Measurements from ENCODE around the gene AOX1. TPM values are rescaled to one million over a fixed set of nuclear protein-coding genes. Genes with fewer than 3 reads are reported as not detected.

Gene AOX1
- total RNA-seq, 2 experiments from 2014 or later = 0.45 to 0.79 TPM

- CTCF ChIA-PET = interaction anchor here (0.6 to 1.2 kb wide), 5 partner anchors 9 to 224 kb away, joined by 3 to 5 read pairs (median 3); partner anchors contain the start of gene BZW1
- H3K9me3 Mint-ChIP-seq = no peaks in the 10 kb centered on the region
- H3K4me1 Mint-ChIP-seq (ENCODE audit: low read depth) = peaks cover 7% of the 10 kb centered on the region
- no peak overlapping the region for H3K4me3 Mint-ChIP-seq
- intact Hi-C loops (cut with micrococcal nuclease) = no loop called here
- peaks cover 3% of the 10 kb centered on the region for H3K27me3 Mint-ChIP-seq (ENCODE audit: low read depth)
- no peak for DNase-seq
- H3K27ac Mint-ChIP-seq = no peak overlapping the region
- no peaks in the 10 kb centered on the region for H3K36me3 Mint-ChIP-seq (ENCODE audit: low read depth)
Measured at GRCh38 chr2:200588076-200588678, 2.4 kb downstream of the AOX1 start.

- H3K4me3 Mint-ChIP-seq = no peak overlapping the region
- no peaks in the 10 kb centered on the region for H3K27me3 Mint-ChIP-seq (ENCODE audit: low read depth)
- no peaks in the 10 kb centered on the region for H3K9me3 Mint-ChIP-seq
Measured at GRCh38 chr2:200590090-200590489, 4.3 kb downstream of the AOX1 start.

GRCh38 chr2:200591308-200591707, 5.5 kb downstream of the AOX1 start:
- CTCF ChIA-PET = no interaction called here
- H3K27me3 Mint-ChIP-seq (ENCODE audit: low read depth) = no peaks in the 10 kb centered on the region
- intact Hi-C loops (cut with micrococcal nuclease) = no loop called here

More at GRCh38 chr2:200590090-200590489, 4.3 kb downstream of the AOX1 start:
- CTCF ChIA-PET = no interaction called here
- no peak for DNase-seq
- Mint-ChIP-seq H3K27ac (no peak overlapping the region), H3K4me1 (ENCODE audit: low read depth) (peaks cover 7% of the 10 kb centered on the region), H3K36me3 (ENCODE audit: low read depth) (no peaks in the 10 kb centered on the region)
- intact Hi-C loops (cut with micrococcal nuclease) = no loop called here

GRCh38 chr2:200592406-200593075, 6.7 kb downstream of the AOX1 start:
- DNase-seq = peak; percentile 22
- H3K36me3 Mint-ChIP-seq (ENCODE audit: low read depth) = no peaks in the 10 kb centered on the region
- no peaks in the 10 kb centered on the region for H3K4me1 Mint-ChIP-seq (ENCODE audit: low read depth)
- intact Hi-C loops (cut with micrococcal nuclease) = no loop called here
- CTCF ChIA-PET = no interaction called here
- H3K27ac Mint-ChIP-seq = no peak overlapping the region
- H3K4me3 Mint-ChIP-seq = no peak overlapping the region
- H3K9me3 Mint-ChIP-seq = no peaks in the 10 kb centered on the region
- peaks cover 2% of the 10 kb centered on the region for H3K27me3 Mint-ChIP-seq (ENCODE audit: low read depth)

More at GRCh38 chr2:200591308-200591707, 5.5 kb downstream of the AOX1 start:
- no peak overlapping the region for H3K4me3 Mint-ChIP-seq
- no peak overlapping the region for H3K27ac Mint-ChIP-seq
- no peaks in the 10 kb centered on the region for H3K9me3 Mint-ChIP-seq
- DNase-seq = no peak
- H3K36me3 Mint-ChIP-seq (ENCODE audit: low read depth) = no peaks in the 10 kb centered on the region
- H3K4me1 Mint-ChIP-seq (ENCODE audit: low read depth) = peaks cover 1% of the 10 kb centered on the region

- H3K27me3 Mint-ChIP-seq (ENCODE audit: low read depth) = peaks cover 2% of the 10 kb centered on the region
- no peak overlapping the region for H3K4me3 Mint-ChIP-seq
- intact Hi-C loops (cut with micrococcal nuclease) = no loop called here
Measured at GRCh38 chr2:200593905-200594304, 8.1 kb downstream of the AOX1 start.

GRCh38 chr2:200595913-200596312, 10.1 kb downstream of the AOX1 start:
- H3K36me3 Mint-ChIP-seq (ENCODE audit: low read depth) = no peaks in the 10 kb centered on the region
- H3K4me3 Mint-ChIP-seq = no peak overlapping the region

More at GRCh38 chr2:200593905-200594304, 8.1 kb downstream of the AOX1 start:
- no peaks in the 10 kb centered on the region for H3K4me1 Mint-ChIP-seq (ENCODE audit: low read depth)
- CTCF ChIA-PET = no interaction called here
- H3K9me3 Mint-ChIP-seq = no peaks in the 10 kb centered on the region
- no peak for DNase-seq
- no peaks in the 10 kb centered on the region for H3K36me3 Mint-ChIP-seq (ENCODE audit: low read depth)
- H3K27ac Mint-ChIP-seq = no peak overlapping the region

GRCh38 chr2:200596774-200597570, 11.2 kb downstream of the AOX1 start:
- H3K36me3 Mint-ChIP-seq (ENCODE audit: low read depth) = no peaks in the 10 kb centered on the region
- DNase-seq = no peak
- H3K27ac Mint-ChIP-seq = no peak overlapping the region
- H3K4me3 Mint-ChIP-seq = no peak overlapping the region
- CTCF ChIA-PET = no interaction called here
- H3K4me1 Mint-ChIP-seq (ENCODE audit: low read depth) = no peaks in the 10 kb centered on the region
- intact Hi-C loops (cut with micrococcal nuclease) = no loop called here
- H3K9me3 Mint-ChIP-seq = no peaks in the 10 kb centered on the region
- peaks cover 2% of the 10 kb centered on the region for H3K27me3 Mint-ChIP-seq (ENCODE audit: low read depth)

More at GRCh38 chr2:200595913-200596312, 10.1 kb downstream of the AOX1 start:
- intact Hi-C loops (cut with micrococcal nuclease) = no loop called here
- DNase-seq = no peak
- CTCF ChIA-PET = no interaction called here
- Mint-ChIP-seq H3K4me1 (ENCODE audit: low read depth) (no peaks in the 10 kb centered on the region), H3K27me3 (ENCODE audit: low read depth) (peaks cover 2% of the 10 kb centered on the region), H3K27ac (no peak overlapping the region), H3K9me3 (no peaks in the 10 kb centered on the region)

- no peak for DNase-seq
- H3K27ac Mint-ChIP-seq = no peak overlapping the region
- no peaks in the 10 kb centered on the region for H3K36me3 Mint-ChIP-seq (ENCODE audit: low read depth)
- H3K9me3 Mint-ChIP-seq = no peaks in the 10 kb centered on the region
- no peak overlapping the region for H3K4me3 Mint-ChIP-seq
- H3K27me3 Mint-ChIP-seq (ENCODE audit: low read depth) = peaks cover 2% of the 10 kb centered on the region
- intact Hi-C loops (cut with micrococcal nuclease) = no loop called here
- H3K4me1 Mint-ChIP-seq (ENCODE audit: low read depth) = no peaks in the 10 kb centered on the region
- CTCF ChIA-PET = interaction anchor here (0.6 kb wide), 1 partner anchor 16 kb away, joined by 4 read pairs; no protein-coding TSS in a partner anchor
Measured at GRCh38 chr2:200599206-200599605, 13.4 kb downstream of the AOX1 start.

- Mint-ChIP-seq H3K4me3 (no peak overlapping the region), H3K36me3 (ENCODE audit: low read depth) (no peaks in the 10 kb centered on the region), H3K27me3 (ENCODE audit: low read depth) (peaks cover 2% of the 10 kb centered on the region), H3K4me1 (ENCODE audit: low read depth) (no peaks in the 10 kb centered on the region), H3K27ac (no peak overlapping the region), H3K9me3 (no peaks in the 10 kb centered on the region)
- intact Hi-C loops (cut with micrococcal nuclease) = no loop called here
- DNase-seq = no peak
- CTCF ChIA-PET = interaction anchor here (1.1 kb wide), 1 partner anchor 70 kb away, joined by 3 read pairs; no protein-coding TSS in a partner anchor
Measured at GRCh38 chr2:200600549-200601225, 14.9 kb downstream of the AOX1 start.

GRCh38 chr2:200602584-200602983, 16.8 kb downstream of the AOX1 start:
- peaks cover 6% of the 10 kb centered on the region for H3K27me3 Mint-ChIP-seq (ENCODE audit: low read depth)
- no peak for DNase-seq
- CTCF ChIA-PET = interaction anchor here (1.1 kb wide), 2 partner anchors 15 to 26 kb away, joined by 3 to 4 read pairs; no protein-coding TSS in a partner anchor
- H3K9me3 Mint-ChIP-seq = peaks cover 5% of the 10 kb centered on the region
- no peak overlapping the region for H3K4me3 Mint-ChIP-seq
- H3K4me1 Mint-ChIP-seq (ENCODE audit: low read depth) = no peaks in the 10 kb centered on the region
- H3K36me3 Mint-ChIP-seq (ENCODE audit: low read depth) = peaks cover 2% of the 10 kb centered on the region
- intact Hi-C loops (cut with micrococcal nuclease) = no loop called here
- H3K27ac Mint-ChIP-seq = no peak overlapping the region

- DNase-seq = no peak
- no peak overlapping the region for H3K27ac Mint-ChIP-seq
- peaks cover 8% of the 10 kb centered on the region for H3K27me3 Mint-ChIP-seq (ENCODE audit: low read depth)
- H3K4me1 Mint-ChIP-seq (ENCODE audit: low read depth) = no peaks in the 10 kb centered on the region
- no peak overlapping the region for H3K4me3 Mint-ChIP-seq
- CTCF ChIA-PET = interaction anchor here (1.1 kb wide), 1 partner anchor 11 kb away, joined by 4 read pairs; no protein-coding TSS in a partner anchor
- intact Hi-C loops (cut with micrococcal nuclease) = no loop called here
- peaks cover 8% of the 10 kb centered on the region for H3K9me3 Mint-ChIP-seq
- peaks cover 2% of the 10 kb centered on the region for H3K36me3 Mint-ChIP-seq (ENCODE audit: low read depth)
Measured at GRCh38 chr2:200603972-200604371, 18.2 kb downstream of the AOX1 start.
